ENCODE results near the gene OSGEP. TPM values are rescaled to one million over a fixed set of nuclear protein-coding genes. Genes with fewer than 3 reads are reported as not detected.

The OSGEP gene
- total RNA-seq, 1 experiment from 2014 or later = 21.8 TPM

DNA sequence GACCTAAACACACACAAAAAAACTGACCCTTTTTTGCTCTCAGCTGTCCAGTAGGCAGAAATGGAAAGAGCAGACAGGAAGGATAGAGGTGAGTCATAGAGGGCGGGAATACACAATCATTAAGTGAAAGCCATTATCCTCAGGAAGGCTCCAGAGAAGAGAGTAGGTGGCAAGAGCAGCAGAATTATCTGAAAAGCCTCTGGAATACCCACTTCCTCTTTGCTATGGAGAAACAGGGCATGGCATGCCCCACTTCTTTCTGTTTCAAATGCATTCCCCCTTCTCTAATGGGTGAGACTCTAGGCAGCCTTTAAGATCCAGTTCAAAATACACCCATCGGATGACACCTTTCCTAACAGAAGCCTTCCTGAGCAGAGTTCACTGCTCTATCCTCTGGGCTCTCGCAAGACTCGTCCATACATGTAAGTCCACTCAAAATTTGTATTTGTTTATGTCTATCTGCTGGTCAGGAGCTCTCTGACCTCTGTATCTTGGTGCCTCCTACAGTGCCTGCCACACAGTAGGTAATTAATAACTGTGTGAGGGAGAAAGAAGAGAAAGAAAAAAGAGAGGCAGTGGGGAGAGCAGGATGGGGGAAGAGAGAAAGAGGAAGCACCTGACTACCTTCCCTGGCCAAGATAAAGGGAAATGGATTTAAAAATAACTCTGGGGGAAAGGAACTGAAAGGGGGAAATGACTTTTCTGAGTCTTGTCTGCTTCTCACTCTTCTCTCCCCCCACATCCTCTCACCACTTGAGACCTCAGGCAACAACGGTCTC is 27.2 kb downstream of the OSGEP start:
- BruUV-seq (replicated peaks) = TSS peak; percentile 50
- no peaks in the 10 kb centered on the region for H3K9me3 ChIP-seq (ENCODE audit: control insufficient read depth in 1 of 2, insufficient read depth in 1 of 2, low read depth in 1 of 2, low read length in 2 of 2)
- H3K9me2 ChIP-seq (ENCODE audit: insufficient read depth) = no peaks in the 10 kb centered on the region
- H3K27ac ChIP-seq (ENCODE audit: low read depth, low read length) = peak overlapping the region; percentile 42
- no peak overlapping the region for H3K9ac ChIP-seq (ENCODE audit: low read length)
- DNase-seq (ENCODE audit: low read depth, low spot score) = peak; percentile 13
- H3K79me2 ChIP-seq (ENCODE audit: insufficient read depth, low read length) = no peaks in the 10 kb centered on the region
- no peaks in the 10 kb centered on the region for H3K36me3 ChIP-seq (ENCODE audit: control insufficient read depth in 1 of 2, insufficient read depth in 2 of 2, low read length in 2 of 2)
- H4K20me1 ChIP-seq (ENCODE audit: insufficient read depth) = no peaks in the 10 kb centered on the region
- POLR2A ChIA-PET = no interaction called here
- H3K4me1 ChIP-seq (ENCODE audit: control insufficient read depth in 1 of 2, insufficient read depth in 2 of 2, low read length in 2 of 2) = peaks cover 10 to 14% of the 10 kb centered on the region in 2 experiments
- H2AFZ ChIP-seq (ENCODE audit: low read depth, low read length, poor library complexity, severe bottlenecking) = peak overlapping the region; percentile 65
- peak; percentile 82 for ATAC-seq
- CTCF ChIA-PET = no interaction called here
- TF ChIP-seq POLR2AphosphoS5 (IDR thresholded peaks at IDR 0.05; ENCODE audit: low read depth, low read length) = 0 out of 2 replicates have a peak, but pooled peaks have one; percentile 19
- peak; percentile 48; the same call in 1 of the 2 replicates for TF ChIP-seq FOSL1 (IDR thresholded peaks at IDR 0.05; ENCODE audit: low read depth)
- no peak for TF ChIP-seq ZFX (IDR thresholded peaks at IDR 0.05)
- peak; percentile 45 for TF ChIP-seq JUND (IDR thresholded peaks at IDR 0.05)
- H3K27me3 ChIP-seq (ENCODE audit: insufficient read depth, low read length) = no peaks in the 10 kb centered on the region
- H3K4me3 ChIP-seq (replicated peaks in 1 of 2; ENCODE audit: low read depth in 1 of 2, low read length in 2 of 2) = peak overlapping the region in 1 of 2 experiments; percentile 33; a peak in 3 of 4 replicates
- RAD21 ChIA-PET (ENCODE audit: low non-redundant PET in 1 of 2, low total read pairs in 2 of 2, uncharacterized antibody in 2 of 2, unreplicated experiment in 2 of 2) = no interaction called here
- peak overlapping the region; percentile 64 for H3K4me2 ChIP-seq (ENCODE audit: low read length)
- intact Hi-C loops (cut with micrococcal nuclease) = no loop called here

DNA sequence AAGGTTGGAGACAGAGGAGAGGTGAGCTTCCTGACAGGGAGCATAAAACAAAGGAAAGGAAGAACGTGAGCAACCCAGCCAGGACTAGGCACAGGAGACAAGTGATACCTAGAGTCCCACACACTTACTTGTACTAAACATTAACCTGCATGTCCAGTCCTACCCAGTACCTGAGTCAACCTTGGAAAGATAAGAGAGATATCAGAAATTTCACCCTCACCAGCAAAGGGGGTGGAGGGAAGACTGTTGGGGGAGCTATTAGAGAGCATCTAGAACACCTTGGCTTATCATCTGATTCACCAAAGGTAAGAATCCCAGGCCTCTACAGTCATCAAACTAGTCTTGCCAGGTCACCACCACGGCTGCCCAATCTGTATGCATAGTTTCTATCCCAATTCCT is 29.8 kb downstream of the OSGEP start:
- H2AFZ ChIP-seq (ENCODE audit: low read depth, low read length, poor library complexity, severe bottlenecking) = no peak overlapping the region
- no peak overlapping the region for H3K9ac ChIP-seq (ENCODE audit: low read length)
- ChIA-PET CTCF (interaction anchor here (1.3 to 2.0 kb wide), 2 partner anchors 9 to 10 kb away, joined by 4 to 8 read pairs; no protein-coding TSS in a partner anchor), RAD21 (ENCODE audit: low non-redundant PET in 1 of 2, low total read pairs in 2 of 2, uncharacterized antibody in 2 of 2, unreplicated experiment in 2 of 2) (no interaction called here), POLR2A (interaction anchor here (1.0 to 1.7 kb wide), 3 partner anchors 9 to 36 kb away, joined by 4 to 6 read pairs (median 4); partner anchors contain the start of genes APEX1 and PIP4P1)
- H3K4me1 ChIP-seq (ENCODE audit: control insufficient read depth in 1 of 2, insufficient read depth in 2 of 2, low read length in 2 of 2) = peaks cover 10 to 14% of the 10 kb centered on the region in 2 experiments
- no peak overlapping the region for H3K27ac ChIP-seq (ENCODE audit: low read depth, low read length)
- H3K27me3 ChIP-seq (ENCODE audit: insufficient read depth, low read length) = no peaks in the 10 kb centered on the region
- no peaks in the 10 kb centered on the region for H3K9me2 ChIP-seq (ENCODE audit: insufficient read depth)
- no peaks in the 10 kb centered on the region for H3K79me2 ChIP-seq (ENCODE audit: insufficient read depth, low read length)
- intact Hi-C loops (cut with micrococcal nuclease) = no loop called here
- H3K36me3 ChIP-seq (ENCODE audit: control insufficient read depth in 1 of 2, insufficient read depth in 2 of 2, low read length in 2 of 2) = no peaks in the 10 kb centered on the region
- ATAC-seq (no peak), DNase-seq (ENCODE audit: low read depth, low spot score) (no peak)
- no peaks in the 10 kb centered on the region for H3K9me3 ChIP-seq (ENCODE audit: control insufficient read depth in 1 of 2, insufficient read depth in 1 of 2, low read depth in 1 of 2, low read length in 2 of 2)
- no peak overlapping the region for H3K4me3 ChIP-seq (replicated peaks in 1 of 2; ENCODE audit: low read depth in 1 of 2, low read length in 2 of 2)
- H3K4me2 ChIP-seq (ENCODE audit: low read length) = no peak overlapping the region
- TF ChIP-seq RAD21 (IDR thresholded peaks at IDR 0.05; ENCODE audit: low read depth) = no peak
- TF ChIP-seq CEBPB (IDR thresholded peaks at IDR 0.05; ENCODE audit: low read depth) = no peak
- no peak for TF ChIP-seq SP1 (IDR thresholded peaks at IDR 0.05; ENCODE audit: low read depth)
- TF ChIP-seq POLR2AphosphoS5 (IDR thresholded peaks at IDR 0.05; ENCODE audit: low read depth, low read length) = no peak
- no peak for TF ChIP-seq FOSL1 (IDR thresholded peaks at IDR 0.05; ENCODE audit: low read depth)
- TF ChIP-seq ZNF274 (IDR thresholded peaks at IDR 0.05; ENCODE audit: low read depth, low read length) = no peak
- no peak for TF ChIP-seq YY1 (IDR thresholded peaks at IDR 0.05; ENCODE audit: extremely low read depth, insufficient replicate concordance, low read depth, low read length)
- no TSS peak for BruUV-seq (replicated peaks)
- H4K20me1 ChIP-seq (ENCODE audit: insufficient read depth) = no peaks in the 10 kb centered on the region

Data from HCT116 (cell line).